B cell (primary cell): ENCODE data around the gene LSMEM2. TPM values are rescaled to one million over a fixed set of nuclear protein-coding genes. Genes with fewer than 3 reads are reported as not detected.

ENCODE experiments used
- ATAC-seq: fragments of 200-7000 bp; cut with Tn5 transposase; one replicate; pipeline ENCODE4 v1.10.0; 2021; ENCODE audit warnings: low read depth, mild to moderate bottlenecking, moderate number of reproducible peaks, moderate library complexity
- CTCF ChIA-PET: fragments of 350-600 bp; sonication (Branson Sonifier 250); formaldehyde crosslinking; loops from one replicate; lab custom pipeline; 2021; ENCODE audit warnings: antibody characterized with exemption, inconsistent platforms; lab: Charles Lee
- POLR2A ChIA-PET: fragments of 350-600 bp; sonication (Branson Sonifier 250); formaldehyde crosslinking; loops from one replicate; lab custom pipeline; 2021; ENCODE audit warnings: antibody characterized with exemption; lab: Charles Lee
- DNase-seq: peaks from one replicate; pipeline ENCODE4 v3.0.0; 2013
- H2AFZ ChIP-seq: 2 replicates; pipeline ENCODE4 v1.6.1; 2012; ENCODE audit warnings: mild to moderate bottlenecking, low read depth, low read length; ENCODE audit not compliant: insufficient read depth, poor library complexity, severe bottlenecking
- H3K27ac ChIP-seq, 2 donors: 1 replicate in 1 of 2; 2 replicates in 1 of 2; pipeline ENCODE4 v1.5.1; 2012 to 2013; ENCODE audit warnings: low read length in 2 of 2, mild to moderate bottlenecking in 2 of 2, moderate library complexity in 1 of 2
- H3K27me3 ChIP-seq, 4 experiments: fragments of 200-600 bp in 1 of 4; sonication (generic) in 1 of 4; replicated peaks in 1 of 4; 1 replicate in 2 of 4; 2 replicates in 2 of 4; pipeline versions ENCODE4 v1.6.1 to v1.7.0; 2013 to 2016; ENCODE audit warnings: low read length in 3 of 4, mild to moderate bottlenecking in 2 of 4, mixed read lengths in 1 of 4, moderate library complexity in 1 of 4; ENCODE audit not compliant: insufficient read depth in 4 of 4, control insufficient read depth in 3 of 4; ENCODE audit errors: control extremely low read depth in 1 of 4
- H3K36me3 ChIP-seq, 2 experiments: replicated peaks in 1 of 2; 1 replicate in 1 of 2; 2 replicates in 1 of 2; pipeline versions ENCODE4 v1.6.1 to v1.7.1; 2013; ENCODE audit warnings: low read length in 1 of 2; ENCODE audit not compliant: insufficient read depth in 2 of 2, control insufficient read depth in 1 of 2; ENCODE audit errors: control extremely low read depth in 1 of 2, extremely low read depth in 1 of 2
- H3K4me1 ChIP-seq, 2 donors: fragments of 200-600 bp in 1 of 2; sonication (generic) in 1 of 2; 1 replicate in 1 of 2; 2 replicates in 1 of 2; pipeline versions ENCODE4 v1.5.1 to v1.6.1; 2013 to 2017; ENCODE audit warnings: low read length in 2 of 2; ENCODE audit not compliant: control insufficient read depth in 2 of 2, insufficient read depth in 2 of 2
- H3K4me2 ChIP-seq: replicated peaks from 2 replicates; pipeline ENCODE3; 2012; ENCODE audit warnings: mild to moderate bottlenecking, low read depth, low read length; ENCODE audit not compliant: poor library complexity, severe bottlenecking
- H3K4me3 ChIP-seq, 5 experiments: fragments of 200-600 bp in 1 of 5; sonication (generic) in 1 of 5; 1 replicate in 3 of 5; 2 replicates in 2 of 5; pipeline versions ENCODE4 v1.5.1 to v1.7.0; 2011 to 2016; ENCODE audit warnings: low read length in 4 of 5, mild to moderate bottlenecking in 4 of 5, low read depth in 2 of 5, control low read depth in 1 of 5, moderate library complexity in 1 of 5; ENCODE audit not compliant: insufficient read depth in 1 of 5; ENCODE audit errors: control extremely low read depth in 1 of 5, extremely low read depth in 1 of 5
- H3K79me2 ChIP-seq: fragments of 200-600 bp; sonication (generic); one replicate; pipeline ENCODE4 v1.6.0; 2016; ENCODE audit warnings: low read length; ENCODE audit not compliant: control insufficient read depth, insufficient read depth
- H3K9ac ChIP-seq: fragments of 200-600 bp; sonication (generic); 2 replicates; pipeline ENCODE4 v1.6.1; 2017; ENCODE audit warnings: mild to moderate bottlenecking, low read length, moderate library complexity
- H3K9me3 ChIP-seq, 3 donors: one replicate each; pipeline versions ENCODE4 v1.6.1 to v1.7.1; 2013; ENCODE audit warnings: low read length in 2 of 3; ENCODE audit not compliant: control insufficient read depth in 2 of 3, insufficient read depth in 1 of 3; ENCODE audit errors: control extremely low read depth in 1 of 3
- H4K20me1 ChIP-seq: 2 replicates; pipeline ENCODE4 v1.6.0; 2012; ENCODE audit warnings: mild to moderate bottlenecking, low read length; ENCODE audit not compliant: insufficient read depth, control insufficient read depth, poor library complexity, severe bottlenecking
- H3K27ac Mint-ChIP-seq: one replicate; pipeline ENCODE4 v1.8.0; 2021; ENCODE audit warnings: mixed read lengths
- H3K27me3 Mint-ChIP-seq: one replicate; pipeline ENCODE4 v1.8.0; 2021; ENCODE audit warnings: mixed read lengths
- H3K4me1 Mint-ChIP-seq: one replicate; pipeline ENCODE4 v1.8.0; 2021; ENCODE audit warnings: mixed read lengths
- H3K4me3 Mint-ChIP-seq: one replicate; pipeline ENCODE4 v1.8.0; 2021; ENCODE audit warnings: mixed read lengths
- H3K9me3 Mint-ChIP-seq: one replicate; pipeline ENCODE4 v1.8.0; 2022; ENCODE audit warnings: mixed read lengths; ENCODE audit not compliant: insufficient read depth
- EZH2 ChIP-seq: IDR thresholded peaks from 2 replicates; pipeline ENCODE4 v1.6.1; 2012; ENCODE audit warnings: borderline replicate concordance, low read depth, mild to moderate bottlenecking, moderate library complexity, low read length; ENCODE audit not compliant: insufficient read depth, poor library complexity, severe bottlenecking
- WGBS: methylation state at CpG from one replicate; pipeline ENCODE4 v1.1.5; 2013; ENCODE audit warnings: missing lambda C conversion rate; ENCODE audit not compliant: insufficient coverage; 5-methylcytosine and 5-hydroxymethylcytosine counted together
- intact Hi-C: fragments of 100-400 bp; cut with micrococcal nuclease; formaldehyde crosslinking; loops from one replicate; pipeline ENCODE4 v1.10.0; 2022
- polyA plus RNA-seq: library from polyadenylated mRNA; depleted of rRNA; stranded (reverse); fragments of >200 nt; gene quantifications from 2 replicates; pipeline ENCODE4 v1.2.3, GENCODE V29; 2012
- total RNA-seq, 2 donors: library from RNA; stranded (reverse); fragments of 120-200 nt in 1 of 2; gene quantifications; 1 replicate in 1 of 2; 2 replicates in 1 of 2; pipeline versions ENCODE4 v1.2.3 to v1.2.4, GENCODE V29; 2013 to 2022
- TF ChIP-seq, protein P1 (sequence below): fragments of 200-600 bp; IDR thresholded peaks from one replicate; pipeline ENCODE4 v1.8.0; 2022; ENCODE audit warnings: antibody characterized with exemption, mild to moderate bottlenecking

The LSMEM2 gene
- total and polyA plus RNA-seq, 2 donors (not counting 1 experiment from before 2014, with no cell fraction given): not detected

DNA sequence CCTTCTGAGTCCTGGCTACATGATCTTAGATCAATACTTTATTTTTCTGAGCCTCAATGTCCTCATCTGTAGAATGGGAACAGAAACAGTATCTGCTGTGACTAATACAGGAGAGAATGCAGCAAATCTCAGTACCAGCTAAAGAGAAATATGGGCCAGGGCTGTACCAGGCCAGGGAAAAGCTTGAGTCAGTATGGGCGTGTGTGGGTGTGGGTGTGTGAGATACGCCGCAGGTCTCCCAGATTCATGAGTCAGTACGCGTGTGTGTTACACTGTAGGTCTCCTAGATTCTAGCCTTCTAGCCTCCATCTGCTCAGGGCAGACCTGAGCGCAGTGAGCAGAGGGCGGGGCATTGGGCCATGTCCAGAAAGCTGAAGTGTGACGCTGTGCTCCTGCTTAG lies 27.7 kb upstream of the LSMEM2 start:
- DNase-seq: no peak

DNA sequence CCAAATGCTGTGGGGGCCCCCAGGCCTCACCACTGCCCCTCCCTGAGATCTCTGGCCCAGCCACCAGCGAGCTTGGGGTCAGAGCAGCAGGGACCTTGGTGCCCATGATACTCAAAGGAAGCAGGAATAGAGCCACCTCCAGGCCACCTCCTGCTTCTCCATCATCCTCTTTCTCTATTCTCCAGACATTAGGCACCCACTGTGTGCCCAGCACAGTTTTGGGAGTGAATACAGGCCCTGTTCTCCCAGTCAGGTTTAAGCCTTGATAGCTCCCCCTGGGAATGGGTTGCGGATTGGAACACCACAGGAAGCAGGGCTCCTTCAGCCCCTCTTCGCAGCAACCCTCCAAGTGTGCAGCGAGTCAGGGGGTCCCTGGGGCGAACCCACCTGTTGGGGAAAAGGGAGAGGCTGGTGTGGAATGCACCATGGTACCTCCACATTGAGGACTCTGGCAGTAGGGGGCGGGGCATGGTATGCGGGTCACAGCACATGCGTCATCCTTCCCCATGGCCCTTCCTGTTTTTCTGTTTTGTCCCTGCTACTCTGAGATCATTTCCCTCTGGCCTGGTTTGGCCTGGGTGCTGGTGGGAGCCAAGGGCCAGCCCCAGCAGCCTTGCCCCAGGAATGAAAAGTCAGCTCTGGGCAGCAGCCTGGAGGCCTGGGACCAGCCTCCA lies 24.2 kb upstream of the LSMEM2 start:
- H3K9me3 Mint-ChIP-seq: no peaks in the 10 kb centered on the region
- H3K4me3 Mint-ChIP-seq: no peak overlapping the region
- H3K4me1 Mint-ChIP-seq: peaks cover 32% of the 10 kb centered on the region
- Histone ChIP-seq H3K9ac (no peak overlapping the region), H3K27ac (peak overlapping the region in 1 of 2 donors; percentile 36), H3K4me3 (no peak overlapping the region), H3K27me3 (no peaks in the 10 kb centered on the region), H3K36me3 (peaks cover 0 to 74% of the 10 kb centered on the region in 2 experiments), H3K79me2 (peaks cover 59% of the 10 kb centered on the region), H3K4me2 (no peak overlapping the region), H3K9me3 (no peaks in the 10 kb centered on the region), H4K20me1 (peaks cover 100% of the 10 kb centered on the region), H3K4me1 (peaks cover 10 to 31% of the 10 kb centered on the region in 2 donors), H2AFZ (no peak overlapping the region)
- ATAC-seq (peak; percentile 61), DNase-seq (no peak)
- no peaks in the 10 kb centered on the region for H3K27me3 Mint-ChIP-seq
- intact Hi-C loops: no loop called here
- POLR2A ChIA-PET: interaction anchor here (0.6 kb wide), 1 partner anchor 28 kb away, joined by 5 read pairs; no protein-coding TSS in a partner anchor
- no peak for TF ChIP-seq EZH2
- TF ChIP-seq, protein P1, sequence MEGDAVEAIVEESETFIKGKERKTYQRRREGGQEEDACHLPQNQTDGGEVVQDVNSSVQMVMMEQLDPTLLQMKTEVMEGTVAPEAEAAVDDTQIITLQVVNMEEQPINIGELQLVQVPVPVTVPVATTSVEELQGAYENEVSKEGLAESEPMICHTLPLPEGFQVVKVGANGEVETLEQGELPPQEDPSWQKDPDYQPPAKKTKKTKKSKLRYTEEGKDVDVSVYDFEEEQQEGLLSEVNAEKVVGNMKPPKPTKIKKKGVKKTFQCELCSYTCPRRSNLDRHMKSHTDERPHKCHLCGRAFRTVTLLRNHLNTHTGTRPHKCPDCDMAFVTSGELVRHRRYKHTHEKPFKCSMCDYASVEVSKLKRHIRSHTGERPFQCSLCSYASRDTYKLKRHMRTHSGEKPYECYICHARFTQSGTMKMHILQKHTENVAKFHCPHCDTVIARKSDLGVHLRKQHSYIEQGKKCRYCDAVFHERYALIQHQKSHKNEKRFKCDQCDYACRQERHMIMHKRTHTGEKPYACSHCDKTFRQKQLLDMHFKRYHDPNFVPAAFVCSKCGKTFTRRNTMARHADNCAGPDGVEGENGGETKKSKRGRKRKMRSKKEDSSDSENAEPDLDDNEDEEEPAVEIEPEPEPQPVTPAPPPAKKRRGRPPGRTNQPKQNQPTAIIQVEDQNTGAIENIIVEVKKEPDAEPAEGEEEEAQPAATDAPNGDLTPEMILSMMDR: no peak
- CTCF ChIA-PET: interaction anchor here (27.3 kb wide), 1 partner anchor 21 kb away, joined by 596 read pairs; the partner anchor contains the start of gene GNAI2
- peak overlapping the region; percentile 56 for H3K27ac Mint-ChIP-seq
- 84% methylated on average over 6 of the region's 8 CpGs for WGBS

More for the DNA sequence above, 27.7 kb upstream of the LSMEM2 start:
- no peak overlapping the region for H3K4me3 ChIP-seq
- peaks cover 24 to 59% of the 10 kb centered on the region in 2 donors for H3K4me1 ChIP-seq
- Mint-ChIP-seq H3K4me3 (no peak overlapping the region), H3K27me3 (no peaks in the 10 kb centered on the region), H3K9me3 (no peaks in the 10 kb centered on the region), H3K27ac (peak overlapping the region; percentile 3), H3K4me1 (peaks cover 51% of the 10 kb centered on the region)
- H2AFZ ChIP-seq: no peak overlapping the region
- no peak overlapping the region for H3K27ac ChIP-seq
- no peak overlapping the region for H3K4me2 ChIP-seq
- H3K9me3 ChIP-seq: no peaks in the 10 kb centered on the region
- ChIA-PET POLR2A (no interaction called here), CTCF (interaction anchor here (1.6 to 27.3 kb wide), 2 partner anchors 17 to 57 kb away, joined by 7 to 596 read pairs; partner anchors contain the start of gene GNAI2)
- intact Hi-C loops: no loop called here
- ATAC-seq: no peak
- TF ChIP-seq, protein P1: no peak
- TF ChIP-seq EZH2: no peak
- 98% methylated on average over 6 of the region's 8 CpGs for WGBS
- H4K20me1 ChIP-seq: peaks cover 100% of the 10 kb centered on the region
- H3K36me3 ChIP-seq: peaks cover 0 to 83% of the 10 kb centered on the region in 2 experiments
- H3K9ac ChIP-seq: no peak overlapping the region
- peaks cover 94% of the 10 kb centered on the region for H3K79me2 ChIP-seq
- H3K27me3 ChIP-seq: no peaks in the 10 kb centered on the region
